Fibroblast of pulmonary artery (primary cell): ENCODE data around the gene CRELD2.

Experiments used
- DNase-seq: peaks from one replicate; pipeline ENCODE4 v3.0.0-alpha.2; 2010; ENCODE audit warnings: low read depth
- H3K4me3 ChIP-seq: replicated peaks from 2 replicates; pipeline ENCODE4 v1.5.1; 2011; ENCODE audit warnings: low read depth, mild to moderate bottlenecking, control low read depth, low read length, moderate library complexity
- TF ChIP-seq, protein P1 (sequence below): IDR thresholded peaks from 2 replicates; pipeline ENCODE4 v1.5.1; 2011; ENCODE audit warnings: mild to moderate bottlenecking, control low read depth, low read length, inconsistent platforms; ENCODE audit errors: missing control alignments

Gene CRELD2

DNA sequence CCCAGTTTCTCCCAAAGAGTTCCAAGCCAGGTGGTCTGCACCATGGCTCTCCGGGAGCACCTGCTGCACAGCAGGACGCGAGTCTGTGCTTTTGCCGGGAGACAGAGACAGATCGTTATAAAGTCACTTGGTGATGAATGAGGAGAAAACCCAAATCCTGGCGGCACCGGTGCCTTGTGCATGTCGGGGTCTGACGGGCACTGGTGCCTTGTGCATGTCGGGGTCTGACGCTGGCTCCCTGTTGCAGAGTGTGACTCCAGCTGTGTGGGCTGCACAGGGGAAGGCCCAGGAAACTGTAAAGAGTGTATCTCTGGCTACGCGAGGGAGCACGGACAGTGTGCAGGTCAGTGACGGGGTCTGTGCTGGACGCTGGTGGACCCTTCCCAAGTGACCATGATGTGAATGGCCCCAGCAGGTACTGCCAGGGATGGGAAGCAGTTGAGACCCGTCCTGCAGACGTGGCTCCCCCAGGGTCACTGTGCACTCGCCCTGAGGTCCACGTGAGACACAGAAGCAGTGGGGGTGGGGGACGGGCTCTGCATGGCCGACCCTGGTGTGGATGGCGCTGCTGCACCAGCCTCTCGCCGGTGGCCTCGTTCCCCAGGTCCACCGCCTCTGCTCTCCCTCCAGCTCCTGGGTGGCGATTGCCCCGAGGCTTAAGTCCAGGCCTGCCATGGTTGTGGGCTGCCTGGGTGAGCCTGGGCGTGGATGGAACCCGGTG, 5.8 kb downstream of the CRELD2 start:
- DNase-seq, result no peak
- H3K4me3 ChIP-seq, result no peak overlapping the region
- TF ChIP-seq, protein P1, sequence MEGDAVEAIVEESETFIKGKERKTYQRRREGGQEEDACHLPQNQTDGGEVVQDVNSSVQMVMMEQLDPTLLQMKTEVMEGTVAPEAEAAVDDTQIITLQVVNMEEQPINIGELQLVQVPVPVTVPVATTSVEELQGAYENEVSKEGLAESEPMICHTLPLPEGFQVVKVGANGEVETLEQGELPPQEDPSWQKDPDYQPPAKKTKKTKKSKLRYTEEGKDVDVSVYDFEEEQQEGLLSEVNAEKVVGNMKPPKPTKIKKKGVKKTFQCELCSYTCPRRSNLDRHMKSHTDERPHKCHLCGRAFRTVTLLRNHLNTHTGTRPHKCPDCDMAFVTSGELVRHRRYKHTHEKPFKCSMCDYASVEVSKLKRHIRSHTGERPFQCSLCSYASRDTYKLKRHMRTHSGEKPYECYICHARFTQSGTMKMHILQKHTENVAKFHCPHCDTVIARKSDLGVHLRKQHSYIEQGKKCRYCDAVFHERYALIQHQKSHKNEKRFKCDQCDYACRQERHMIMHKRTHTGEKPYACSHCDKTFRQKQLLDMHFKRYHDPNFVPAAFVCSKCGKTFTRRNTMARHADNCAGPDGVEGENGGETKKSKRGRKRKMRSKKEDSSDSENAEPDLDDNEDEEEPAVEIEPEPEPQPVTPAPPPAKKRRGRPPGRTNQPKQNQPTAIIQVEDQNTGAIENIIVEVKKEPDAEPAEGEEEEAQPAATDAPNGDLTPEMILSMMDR, result no peak

DNA sequence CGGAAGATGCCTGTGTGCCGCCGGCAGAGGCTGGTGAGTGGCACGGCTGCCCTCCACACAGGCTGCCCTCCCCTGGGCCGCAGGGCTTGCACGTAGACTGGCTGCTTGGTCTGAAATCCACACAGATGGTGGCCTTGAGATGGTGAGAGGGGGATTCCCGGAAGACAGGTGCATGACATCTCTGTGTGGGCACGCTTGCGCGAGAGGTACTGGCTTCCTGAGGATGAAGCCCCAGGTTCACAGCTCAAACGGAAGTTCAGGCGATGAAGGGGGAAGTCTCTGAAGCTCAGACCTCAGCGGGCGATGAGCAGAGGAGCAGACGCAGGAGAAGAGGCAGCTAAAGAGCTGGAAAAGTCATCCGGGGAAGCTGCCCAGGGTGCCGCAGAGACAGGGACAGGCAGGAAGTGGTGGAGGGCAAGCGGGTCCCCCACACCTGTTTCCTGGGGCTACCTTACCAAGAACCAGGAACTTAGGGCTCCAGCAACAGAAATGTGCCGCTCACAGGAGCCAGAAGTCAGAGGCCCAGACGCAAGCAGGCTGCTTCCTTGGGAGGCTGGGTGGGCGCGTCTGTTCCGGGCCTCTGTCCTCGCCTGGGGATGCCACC, 7.2 kb downstream of the CRELD2 start:
- H3K4me3 ChIP-seq, result no peak overlapping the region
- no peak for DNase-seq
- TF ChIP-seq, protein P1, result no peak

DNA sequence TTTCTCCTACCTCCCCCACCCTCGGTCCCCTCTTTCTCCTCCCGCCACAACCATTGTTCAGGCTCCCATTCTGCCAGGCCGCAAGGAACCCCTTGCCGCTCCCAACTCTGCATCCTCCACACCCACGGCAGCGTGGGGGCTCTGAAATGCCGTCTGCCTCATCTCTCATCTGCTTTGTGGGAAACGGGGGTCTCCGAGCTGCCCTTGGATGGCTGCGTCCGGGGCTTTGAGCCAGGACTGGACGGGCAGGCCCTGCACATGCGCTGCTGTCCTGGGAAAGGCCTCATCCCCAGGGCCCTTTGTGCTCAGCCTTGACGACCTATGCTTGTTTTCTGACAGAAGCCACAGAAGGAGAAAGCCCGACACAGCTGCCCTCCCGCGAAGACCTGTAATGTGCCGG, 8.5 kb downstream of the CRELD2 start:
- TF ChIP-seq, protein P1, result no peak
- H3K4me3 ChIP-seq, result no peak overlapping the region
- no peak for DNase-seq

DNA sequence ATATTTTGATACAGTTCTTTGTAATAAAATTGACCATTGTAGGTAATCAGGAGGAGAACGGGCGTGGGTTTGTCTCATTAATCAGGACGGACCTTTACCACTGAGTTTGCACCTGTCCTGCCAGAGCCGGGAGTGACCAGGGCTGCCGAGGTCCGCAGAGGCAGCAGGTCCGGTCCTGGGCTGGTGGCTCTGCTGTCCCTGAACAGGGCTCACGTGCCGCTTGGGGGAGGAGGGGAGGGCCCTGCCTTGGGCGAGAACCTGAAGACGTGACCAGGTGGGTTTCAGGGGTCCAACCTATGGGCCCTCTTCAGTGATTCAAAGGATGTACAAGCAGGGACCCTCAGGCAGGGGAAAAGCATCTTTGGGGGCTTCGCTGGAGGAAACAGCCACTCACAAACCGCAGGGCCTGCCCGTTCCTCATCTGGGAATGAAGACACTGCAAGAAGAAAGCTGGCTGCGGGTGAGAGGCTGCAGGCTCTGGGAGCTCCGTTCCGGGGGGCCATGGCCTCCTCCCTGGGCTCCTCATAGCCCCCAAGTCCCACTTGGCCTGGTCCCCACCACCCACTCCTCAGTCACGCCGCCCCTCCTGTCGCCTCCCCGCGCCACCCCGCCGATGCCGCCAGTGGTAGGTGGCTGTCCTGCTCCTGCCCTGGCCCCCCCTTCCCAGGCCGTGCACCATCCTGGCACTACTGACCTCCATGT, 9.2 kb downstream of the CRELD2 start:
- TF ChIP-seq, protein P1, result no peak
- no peak for DNase-seq
- H3K4me3 ChIP-seq, result no peak overlapping the region

DNA sequence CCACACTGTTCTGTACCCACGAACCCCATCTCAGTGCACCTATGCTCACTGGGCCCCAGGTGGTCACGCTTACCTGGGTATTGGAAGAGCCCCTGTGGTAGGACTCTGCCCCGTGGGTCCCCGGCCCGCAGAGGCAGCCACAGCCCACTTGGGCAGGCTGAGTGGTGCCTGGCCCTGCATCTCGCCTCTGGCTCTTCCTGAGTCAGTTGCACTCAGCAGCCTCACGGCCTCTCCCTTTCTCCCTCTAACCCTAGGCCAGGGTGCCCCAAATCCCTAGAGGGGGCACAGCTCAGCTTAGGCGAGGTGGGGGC, 9.7 kb downstream of the CRELD2 start:
- no peak overlapping the region for H3K4me3 ChIP-seq
- DNase-seq, result no peak
- TF ChIP-seq, protein P1, result no peak

DNA sequence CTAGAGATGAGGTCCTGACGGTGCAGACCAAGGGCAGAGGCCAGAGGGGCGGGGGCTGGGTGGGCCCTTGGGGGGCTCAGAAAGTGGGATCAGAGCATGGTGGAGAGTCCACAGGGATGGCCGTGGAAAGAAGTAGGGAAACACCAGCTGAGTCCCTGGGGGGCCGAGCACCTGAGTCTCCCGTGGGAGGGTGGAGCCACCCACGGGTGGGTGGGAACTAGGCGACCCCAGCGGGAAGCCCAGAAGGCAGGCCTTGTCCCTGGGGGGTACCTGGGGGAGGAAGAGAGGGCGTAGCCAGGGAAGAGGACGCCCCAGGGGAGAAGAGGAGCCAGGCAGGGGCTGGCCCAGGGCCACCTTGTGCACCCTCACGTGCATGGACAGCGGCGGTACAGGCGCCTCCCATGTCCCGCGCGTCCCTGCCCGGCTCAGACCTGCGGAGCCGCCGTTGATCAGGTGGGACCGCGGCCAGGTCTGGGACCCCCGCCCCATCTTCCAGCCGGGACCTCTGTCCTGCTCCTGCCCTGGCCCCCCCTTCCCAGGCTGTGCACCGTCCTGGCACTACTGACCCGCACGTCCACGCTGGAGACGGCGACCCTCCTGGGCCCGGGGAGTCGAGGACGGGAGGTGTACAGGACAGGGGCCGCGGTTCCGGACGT, 10.2 kb downstream of the CRELD2 start:
- TF ChIP-seq, protein P1, result no peak
- DNase-seq, result no peak

More for the DNA sequence above, 10.2 kb downstream of the CRELD2 start:
- no peak overlapping the region for H3K4me3 ChIP-seq
